ENCODE data around the gene DDX55.

DNA sequence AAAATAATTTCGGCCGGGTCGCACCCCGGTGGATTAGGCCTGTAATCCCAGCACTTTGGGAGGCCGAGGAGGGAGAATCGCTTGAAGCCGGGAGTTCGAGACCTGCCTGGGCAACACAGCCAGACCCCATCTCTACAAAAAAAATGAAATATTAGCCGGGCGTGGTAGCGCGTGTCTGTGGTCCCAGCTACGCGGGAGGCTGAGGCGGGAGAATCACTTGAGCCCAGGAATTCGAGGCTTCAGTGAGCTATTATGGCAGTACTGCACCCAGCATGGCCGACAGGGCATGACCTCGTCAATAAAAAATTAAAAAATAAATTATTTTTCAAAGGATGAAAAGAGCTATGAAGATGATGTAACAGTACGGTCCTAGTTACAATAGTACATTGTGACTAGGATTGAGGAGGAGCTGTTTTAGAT, 32.3 kb downstream of the DDX55 start:
- TF ChIP-seq, protein P1, sequence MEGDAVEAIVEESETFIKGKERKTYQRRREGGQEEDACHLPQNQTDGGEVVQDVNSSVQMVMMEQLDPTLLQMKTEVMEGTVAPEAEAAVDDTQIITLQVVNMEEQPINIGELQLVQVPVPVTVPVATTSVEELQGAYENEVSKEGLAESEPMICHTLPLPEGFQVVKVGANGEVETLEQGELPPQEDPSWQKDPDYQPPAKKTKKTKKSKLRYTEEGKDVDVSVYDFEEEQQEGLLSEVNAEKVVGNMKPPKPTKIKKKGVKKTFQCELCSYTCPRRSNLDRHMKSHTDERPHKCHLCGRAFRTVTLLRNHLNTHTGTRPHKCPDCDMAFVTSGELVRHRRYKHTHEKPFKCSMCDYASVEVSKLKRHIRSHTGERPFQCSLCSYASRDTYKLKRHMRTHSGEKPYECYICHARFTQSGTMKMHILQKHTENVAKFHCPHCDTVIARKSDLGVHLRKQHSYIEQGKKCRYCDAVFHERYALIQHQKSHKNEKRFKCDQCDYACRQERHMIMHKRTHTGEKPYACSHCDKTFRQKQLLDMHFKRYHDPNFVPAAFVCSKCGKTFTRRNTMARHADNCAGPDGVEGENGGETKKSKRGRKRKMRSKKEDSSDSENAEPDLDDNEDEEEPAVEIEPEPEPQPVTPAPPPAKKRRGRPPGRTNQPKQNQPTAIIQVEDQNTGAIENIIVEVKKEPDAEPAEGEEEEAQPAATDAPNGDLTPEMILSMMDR (IDR thresholded peaks at IDR 0.05; ENCODE audit: poor library complexity, severe bottlenecking): no peak
- TF ChIP-seq EP300 (conservative IDR thresholded peaks at IDR 0.05; ENCODE audit: poor library complexity, severe bottlenecking) (no peak), EZH2 (IDR thresholded peaks at IDR 0.05; ENCODE audit: borderline replicate concordance, insufficient read depth, low read length, poor library complexity, severe bottlenecking) (no peak), RAD21 (conservative IDR thresholded peaks at IDR 0.05) (no peak), SMC3 (conservative IDR thresholded peaks at IDR 0.05; ENCODE audit: poor library complexity) (no peak), TAF1 (IDR thresholded peaks at IDR 0.05; ENCODE audit: low read depth) (no peak), MXI1 (conservative IDR thresholded peaks at IDR 0.05; ENCODE audit: poor library complexity, severe bottlenecking) (no peak), POLR2AphosphoS5 (IDR thresholded peaks at IDR 0.05) (no peak)
